Urothelium cell line (cell line): ENCODE results near the gene SUPV3L1.
"Not testable (repeated sequence)": the region's sequence is repeated elsewhere in the genome, so short reads cannot be mapped to it uniquely, and the experiment has no call there.

Experiments used
- DNase-seq: peaks from one replicate; pipeline ENCODE4 v3.0.0; 2011; ENCODE audit warnings: low spot score, mixed read lengths
- FAIRE-seq: peaks from 2 replicates; lab custom pipeline; 2011; peaks lifted over from hg19 to GRCh38; lab: Jason Lieb, UNC

The SUPV3L1 gene

DNA sequence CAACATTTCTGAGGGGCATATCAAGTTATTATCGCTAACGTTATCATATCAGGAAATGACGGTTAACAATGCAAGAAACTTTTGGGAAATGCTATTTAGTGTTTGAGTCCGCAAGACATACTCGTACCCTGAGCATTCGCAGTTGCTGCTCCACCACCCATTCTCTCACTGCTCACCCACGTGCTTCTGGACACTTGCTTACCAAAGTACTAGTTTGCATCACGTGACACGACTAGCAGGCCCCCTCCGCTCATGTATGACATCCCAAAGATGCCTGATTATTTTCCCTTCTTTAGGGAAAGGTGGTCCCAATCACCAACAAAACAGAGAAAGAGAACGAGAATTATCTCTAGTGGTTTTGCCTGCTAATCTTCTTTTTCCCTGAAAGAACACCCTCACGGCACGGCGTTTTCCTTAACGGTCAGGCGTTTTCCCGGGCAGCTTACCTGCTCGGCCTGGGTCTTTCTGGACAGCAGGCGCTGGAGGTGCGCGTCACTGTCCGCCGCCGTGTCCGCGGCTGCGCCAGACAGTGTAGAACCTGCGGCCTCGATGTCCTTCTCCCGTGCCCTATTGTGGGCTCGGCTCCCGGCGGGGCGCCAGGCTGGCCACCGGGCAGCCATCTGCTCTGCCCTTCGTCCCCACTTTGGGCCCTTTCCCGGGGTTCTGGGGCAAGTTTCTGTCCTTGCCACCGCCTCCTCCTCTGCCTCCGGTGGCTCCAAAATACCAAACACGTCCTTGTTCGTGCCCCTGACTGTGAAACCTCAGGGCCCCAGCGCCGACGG, at the start of gene SUPV3L1:
Gene SUPV3L1, plus strand, starts transcription at position 492 of the 782 bp plus-strand sequence. Its CDS starts 58 bp downstream, at position 550.
- FAIRE-seq (peak; percentile 92), DNase-seq (peak; percentile 97)

DNA sequence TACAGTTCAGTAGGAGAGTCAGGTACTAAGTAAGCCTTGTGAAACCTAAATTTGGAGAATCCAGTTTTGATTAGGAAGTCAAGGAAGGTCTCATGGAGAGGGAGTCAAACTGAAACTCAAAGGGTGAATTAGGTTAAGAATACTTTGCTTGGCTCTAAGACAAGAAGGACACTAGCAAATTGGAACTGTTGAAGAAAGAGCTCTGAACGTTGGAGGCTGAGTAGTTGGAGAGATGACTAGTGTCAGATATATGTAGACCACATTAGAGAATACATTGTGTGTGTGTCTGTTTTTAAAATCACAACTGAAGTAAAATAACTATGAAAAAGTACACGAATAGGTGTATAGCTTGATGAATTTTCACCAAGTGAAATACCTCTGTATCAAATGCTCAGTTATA, 49.8 kb upstream of the SUPV3L1 start:
- no peak for DNase-seq

DNA sequence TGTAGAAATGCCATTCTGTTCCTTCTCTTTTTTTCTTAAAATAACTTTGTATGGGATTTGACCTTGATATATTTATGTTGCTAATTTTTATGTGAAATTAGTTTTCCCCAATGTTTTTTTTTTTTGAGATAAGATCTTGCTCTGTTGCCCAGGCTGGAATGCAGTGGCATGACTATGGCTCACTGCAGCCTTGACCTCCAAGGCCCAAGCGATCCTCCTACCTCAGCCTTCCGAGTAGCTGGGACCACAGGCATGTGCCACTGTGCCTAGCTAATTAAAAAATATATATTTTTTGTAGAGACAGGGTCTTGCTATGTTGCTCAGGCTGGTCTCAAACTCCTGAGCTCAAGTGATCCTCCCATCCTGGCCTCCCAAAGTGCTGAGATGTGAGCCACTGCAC, 40.1 kb upstream of the SUPV3L1 start:
- DNase-seq (no peak), FAIRE-seq (no peak)

More for the DNA sequence above, 49.8 kb upstream of the SUPV3L1 start:
- FAIRE-seq: no peak

DNA sequence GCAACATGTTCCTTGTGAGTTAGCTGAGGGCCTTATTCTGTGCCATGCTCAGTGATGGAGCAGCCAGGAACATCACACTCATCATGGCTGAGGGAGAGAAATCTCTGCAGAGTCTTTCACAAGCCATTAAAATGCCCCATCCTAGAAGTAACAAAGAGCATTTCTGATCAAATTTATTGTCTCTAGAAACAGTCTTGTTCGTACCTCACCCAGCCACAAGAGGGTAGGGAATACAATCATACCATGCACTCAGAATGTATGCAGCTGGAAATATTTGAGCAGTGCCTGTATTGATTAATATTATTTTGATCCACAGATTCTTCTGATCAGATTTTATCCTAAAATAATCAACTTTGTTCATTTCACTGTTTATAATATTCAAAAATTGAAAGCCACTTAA, 38.7 kb upstream of the SUPV3L1 start:
- no peak for FAIRE-seq

DNA sequence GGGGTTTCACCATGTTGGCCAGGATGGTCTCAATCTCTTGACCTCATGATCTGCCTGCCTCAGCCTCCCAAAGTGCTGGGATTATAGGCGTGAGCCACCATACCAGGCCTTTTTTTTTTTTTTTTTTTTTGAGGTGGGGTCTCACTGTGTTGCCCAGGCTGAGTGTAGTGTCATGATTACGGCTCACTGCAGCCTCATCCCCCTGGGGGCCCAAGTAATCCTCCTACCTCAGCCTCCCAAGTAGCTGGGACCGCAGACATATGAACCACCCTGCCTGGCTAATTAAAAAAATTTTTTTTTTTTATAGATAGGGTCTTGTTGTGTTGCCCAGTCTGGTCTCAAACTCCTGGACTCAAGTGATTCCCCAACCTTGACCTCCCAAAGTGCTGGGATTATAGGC, 38.0 kb upstream of the SUPV3L1 start:
- not testable (repeated sequence) for DNase-seq, FAIRE-seq

More for the DNA sequence above, 38.7 kb upstream of the SUPV3L1 start:
- no peak for DNase-seq

DNA sequence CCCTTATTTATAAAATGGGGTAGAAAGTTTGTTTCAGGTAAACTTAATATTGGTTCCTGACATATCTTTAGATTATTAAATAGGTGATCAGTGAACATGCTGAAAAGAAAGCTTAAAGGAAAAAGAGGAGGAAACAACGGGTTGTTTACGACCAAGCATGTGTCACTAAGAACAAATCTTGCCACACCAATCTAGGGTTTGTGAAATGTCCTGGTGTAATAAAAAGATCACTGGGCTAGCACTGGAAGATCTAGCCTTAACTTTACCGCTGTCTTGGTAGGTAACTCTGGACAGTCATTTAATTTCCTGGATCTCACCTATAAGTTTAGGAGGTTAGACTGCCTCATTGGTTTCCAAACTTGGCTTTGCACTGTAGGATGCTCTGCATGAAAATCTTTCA, 37.1 kb upstream of the SUPV3L1 start:
- DNase-seq (no peak), FAIRE-seq (no peak)

DNA sequence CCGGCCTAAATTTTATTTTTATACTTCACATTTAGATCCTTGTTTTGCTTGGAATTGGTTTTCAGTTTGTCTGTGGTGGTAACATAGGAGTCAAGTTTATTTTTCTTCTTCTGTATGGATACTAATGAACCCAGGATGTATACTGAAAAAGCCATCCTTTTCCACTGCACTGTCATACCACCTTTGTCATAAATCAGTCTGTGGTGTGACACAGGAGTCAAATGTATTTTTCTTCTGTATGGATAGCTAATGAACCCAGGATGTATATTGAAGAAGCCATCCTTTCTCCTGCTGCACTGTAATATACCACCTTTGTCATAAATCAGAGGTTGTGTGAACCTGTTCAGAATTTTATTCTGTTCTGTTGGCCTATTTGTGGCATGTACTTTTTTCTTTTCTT, 34.7 kb upstream of the SUPV3L1 start:
- no peak for DNase-seq
- peak; percentile 35 for FAIRE-seq

DNA sequence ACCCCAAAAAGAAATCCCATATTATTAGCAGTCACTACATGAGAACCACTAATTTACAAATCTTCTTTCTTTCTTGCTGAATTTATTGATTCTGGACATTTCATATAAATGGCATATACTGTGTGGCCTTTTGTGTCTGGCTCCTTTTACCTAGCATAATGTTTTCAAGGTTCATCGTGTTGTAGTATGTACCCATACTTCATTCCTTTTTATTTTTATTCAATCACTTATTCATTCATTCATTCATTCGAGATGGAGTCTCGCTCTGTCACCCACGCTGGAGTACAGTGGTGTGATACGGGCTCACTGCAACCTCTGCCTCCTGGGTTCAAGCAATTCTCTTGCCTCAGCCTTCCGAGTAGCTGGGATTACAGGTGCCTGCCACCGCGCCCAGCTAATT, 34.2 kb upstream of the SUPV3L1 start:
- no peak for FAIRE-seq
- no peak for DNase-seq

DNA sequence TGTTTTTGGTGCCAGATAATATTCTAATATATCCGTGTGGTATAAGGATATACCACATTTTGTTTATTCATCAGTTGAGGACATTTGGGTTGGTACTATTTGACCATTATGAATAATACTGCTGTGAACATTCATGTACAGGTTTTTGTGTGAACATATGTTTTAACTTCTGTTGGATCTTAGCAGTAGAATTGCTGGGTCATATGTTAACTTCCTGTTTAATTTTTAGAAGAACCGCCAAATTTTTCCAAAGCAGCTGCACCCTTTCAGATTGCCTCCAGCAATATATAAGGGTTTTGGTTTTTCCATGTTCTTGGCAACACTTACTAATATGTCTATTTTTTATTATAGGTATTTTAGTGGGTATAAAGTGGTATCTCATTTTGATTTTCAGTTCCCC, 33.3 kb upstream of the SUPV3L1 start:
- no peak for DNase-seq
- no peak for FAIRE-seq

DNA sequence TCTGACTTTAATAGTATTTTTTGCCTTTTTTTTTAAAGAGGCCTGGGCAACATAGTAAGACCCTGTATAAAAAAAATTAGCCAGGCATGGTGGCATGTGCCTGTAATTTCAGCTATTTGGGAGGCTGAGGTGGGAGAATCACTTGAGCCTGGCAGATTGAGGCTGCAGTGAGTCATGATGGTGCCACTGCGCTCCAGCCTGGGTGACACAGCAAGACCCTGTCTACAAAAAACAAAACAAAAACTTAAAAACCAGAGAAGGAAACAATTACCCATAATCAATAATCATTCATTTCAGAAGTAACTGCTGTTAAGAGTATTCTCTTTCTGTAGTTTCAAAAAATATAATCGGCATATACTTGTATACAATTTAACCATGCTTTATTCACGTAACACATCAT, 28.1 kb upstream of the SUPV3L1 start:
- FAIRE-seq: no peak
- DNase-seq: no peak

DNA sequence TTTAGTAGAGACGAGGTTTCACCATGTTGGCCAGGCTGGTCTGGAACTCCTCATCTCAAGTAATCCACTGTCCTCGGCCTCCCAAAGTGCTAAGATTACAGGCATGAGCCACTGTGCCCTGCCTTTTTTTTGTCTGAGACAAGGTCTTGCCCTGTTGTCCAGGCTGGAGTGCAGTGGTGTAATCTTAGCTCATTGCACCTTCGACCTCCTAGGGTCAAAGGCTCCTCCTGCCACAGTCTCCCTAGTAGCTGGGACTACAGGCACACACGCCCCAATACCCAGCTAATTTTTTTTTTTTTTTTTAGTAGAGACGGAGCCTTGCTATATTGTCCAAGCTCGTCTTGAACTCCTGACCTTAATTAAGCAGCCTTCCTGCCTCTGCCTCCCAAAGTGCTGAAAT, 26.8 kb upstream of the SUPV3L1 start:
- DNase-seq (no peak), FAIRE-seq (no peak)

DNA sequence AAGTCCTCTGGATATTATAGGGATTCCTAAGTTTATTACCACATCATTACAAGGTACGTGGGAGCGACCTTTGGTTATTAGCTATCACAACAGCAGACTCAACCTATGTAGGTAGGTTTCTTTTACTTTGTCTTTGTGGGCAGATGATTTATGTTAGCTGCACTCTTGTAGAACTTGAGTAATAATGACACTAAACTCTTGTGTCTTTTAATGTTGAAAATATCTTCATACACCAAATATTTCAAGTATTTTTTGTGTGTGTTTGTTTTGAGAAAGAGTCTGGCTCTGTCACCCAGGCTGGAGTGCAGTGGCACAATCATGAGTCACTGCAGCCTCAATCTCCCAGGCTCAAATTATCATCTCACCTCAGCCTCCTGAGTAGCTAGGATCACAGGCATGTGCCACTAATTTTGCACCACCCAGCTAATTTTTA, 19.2 kb upstream of the SUPV3L1 start:
- no peak for DNase-seq
- FAIRE-seq: no peak

DNA sequence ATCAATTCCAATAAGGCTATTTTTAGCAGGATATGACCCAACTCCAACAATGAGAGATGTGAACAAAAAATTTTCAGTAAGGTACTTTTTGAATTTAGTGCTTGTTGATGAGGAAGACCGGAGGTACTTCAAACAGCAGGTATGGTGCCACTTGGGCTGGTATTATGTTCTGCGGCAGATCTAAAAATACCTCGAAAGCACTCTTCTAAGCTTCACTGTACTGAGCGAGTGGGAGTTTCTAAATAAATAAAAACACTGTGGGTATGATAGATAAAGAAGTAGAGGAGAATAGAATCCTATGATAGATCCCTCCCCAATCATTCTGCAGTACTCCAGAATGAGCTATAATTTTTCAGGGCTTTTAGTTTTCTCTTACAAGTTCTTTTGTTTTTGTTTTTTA, 11.5 kb upstream of the SUPV3L1 start:
- DNase-seq: no peak
- FAIRE-seq: no peak

DNA sequence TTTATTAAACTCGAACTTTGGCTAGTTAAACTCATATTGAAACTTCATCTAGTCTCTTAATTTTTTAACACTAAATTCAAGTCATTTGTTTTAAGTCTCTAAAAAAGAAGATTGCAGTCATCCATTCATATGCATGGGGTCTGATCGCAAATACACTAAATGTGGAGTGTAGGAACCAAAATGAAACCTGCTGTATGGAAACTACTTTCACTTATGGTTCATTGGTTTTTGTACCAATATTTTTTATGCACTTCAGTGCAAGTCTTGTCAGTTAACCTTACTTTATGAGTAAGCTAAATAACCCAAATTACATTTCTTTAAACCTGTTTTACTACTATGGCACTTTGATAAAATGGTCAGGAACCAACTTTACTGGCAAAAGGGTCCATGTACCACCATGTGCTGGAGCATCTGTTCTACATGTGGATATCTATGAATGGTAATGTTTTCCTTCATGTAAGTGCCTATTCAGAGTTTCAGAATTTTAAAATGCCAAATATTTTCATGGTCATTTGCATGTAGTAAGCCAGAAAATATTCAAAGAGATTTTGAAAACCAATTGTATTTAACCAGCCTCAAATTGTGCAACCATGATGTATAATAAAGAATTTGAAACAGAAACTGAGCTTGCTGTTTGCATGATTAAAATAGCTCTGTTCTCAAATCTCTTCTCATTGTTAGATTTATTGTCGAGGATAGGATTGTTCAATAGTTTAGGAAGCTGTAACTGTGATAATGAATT, 7.6 kb upstream of the SUPV3L1 start:
- no peak for DNase-seq
- no peak for FAIRE-seq

DNA sequence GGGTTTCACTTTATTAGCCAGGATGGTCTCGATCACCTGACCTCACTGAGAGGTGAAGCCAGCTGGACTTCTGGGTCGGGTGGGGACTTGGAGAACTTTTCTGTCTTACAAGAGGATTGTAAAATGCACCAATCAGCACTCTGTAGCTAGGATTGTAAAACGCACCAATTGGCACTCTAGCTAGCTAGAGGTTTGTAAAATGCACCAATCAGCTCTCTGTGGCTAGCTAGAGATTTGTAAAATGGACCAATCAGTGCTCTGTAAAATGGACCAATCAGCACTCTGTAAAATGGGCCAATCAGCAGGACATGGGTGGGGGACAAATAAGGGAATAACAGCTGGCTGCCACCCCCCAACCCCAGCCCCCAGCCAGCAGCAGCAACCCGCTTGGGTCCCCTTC, 4.7 kb upstream of the SUPV3L1 start:
- DNase-seq, FAIRE-seq: not testable (repeated sequence)

DNA sequence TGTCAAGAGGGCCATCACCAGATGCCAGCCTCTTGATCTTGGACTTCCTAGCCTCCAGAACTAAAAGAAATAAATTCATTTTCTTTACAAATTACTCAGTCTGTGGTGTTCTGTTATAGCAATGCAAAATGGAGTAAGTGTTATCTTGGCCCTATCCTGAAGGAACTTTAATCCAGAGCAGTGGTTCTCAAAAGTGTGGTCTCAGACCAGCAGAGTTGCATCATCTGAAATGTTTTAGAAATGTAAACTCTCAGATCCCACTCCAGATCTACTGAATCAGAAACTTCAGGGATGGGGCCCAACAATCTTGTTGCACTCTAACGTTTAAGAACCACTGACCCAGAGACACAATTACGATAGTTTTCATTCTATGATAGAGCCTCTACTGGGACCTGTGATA, 3.2 kb upstream of the SUPV3L1 start:
- no peak for DNase-seq
- FAIRE-seq: no peak

DNA sequence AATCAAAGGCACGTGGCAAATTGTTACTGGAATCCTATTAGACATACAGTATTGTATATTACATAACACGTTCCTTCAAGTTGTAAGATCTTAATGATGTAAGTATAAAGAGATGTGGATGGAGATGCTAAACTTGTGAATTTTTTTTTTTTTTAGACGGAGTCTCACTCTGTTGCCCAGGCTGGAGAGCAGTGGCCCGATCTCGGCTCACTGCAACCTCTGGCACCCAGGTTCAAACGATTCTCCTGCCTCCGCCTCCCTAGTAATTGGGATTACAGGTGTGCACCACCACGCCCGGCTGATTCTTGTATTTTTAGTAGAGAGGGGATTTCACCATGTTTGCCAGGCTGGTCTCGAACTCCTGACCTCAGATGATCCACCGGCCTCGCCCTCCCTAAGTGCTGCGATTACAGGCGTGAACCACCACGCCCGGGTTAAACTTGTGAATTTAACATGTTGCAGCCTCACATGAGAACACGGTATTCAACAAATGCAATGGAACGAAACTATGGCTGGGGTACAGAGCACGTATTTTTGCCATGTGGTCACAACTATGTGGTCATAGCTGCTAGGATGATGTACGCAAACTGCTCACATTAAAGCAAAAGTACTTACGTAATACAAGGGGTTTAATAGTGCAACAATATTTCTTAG, 818 bp upstream of the SUPV3L1 start:
- DNase-seq (no peak), FAIRE-seq (no peak)

DNA sequence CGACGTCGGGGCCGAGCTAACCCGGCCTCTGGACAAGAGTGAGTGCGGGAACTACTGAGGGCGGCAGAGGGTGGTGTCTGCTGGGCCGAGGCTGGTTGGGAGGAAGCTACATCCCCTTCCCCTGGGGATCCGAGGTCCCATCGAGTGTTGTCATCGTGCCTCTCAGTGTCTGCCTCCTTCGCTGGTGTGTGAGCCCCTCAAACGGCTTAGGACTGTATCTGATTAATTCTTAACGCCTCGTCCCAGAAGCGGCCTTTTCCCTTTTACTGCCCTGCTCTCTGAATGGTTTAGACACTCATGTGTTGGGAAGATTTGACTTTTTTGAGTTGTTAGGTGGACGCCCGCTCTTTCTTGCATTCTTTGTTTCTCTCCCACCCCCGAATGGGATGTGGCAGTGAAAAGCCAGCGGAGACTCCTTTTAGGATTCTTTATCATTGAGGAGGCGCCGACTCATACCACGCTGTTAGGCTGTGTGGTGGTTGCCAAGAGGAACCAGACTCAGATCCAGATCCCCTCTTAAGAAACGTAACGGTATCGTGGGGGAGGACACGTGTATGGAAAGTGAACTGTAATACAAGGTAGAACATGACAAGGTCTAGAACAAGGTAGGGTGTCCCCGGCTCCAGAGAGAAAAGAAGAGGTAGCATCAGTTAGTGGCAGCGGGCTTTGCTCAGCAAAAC, 631 bp downstream of the SUPV3L1 start:
- FAIRE-seq: no peak
- DNase-seq: no peak

DNA sequence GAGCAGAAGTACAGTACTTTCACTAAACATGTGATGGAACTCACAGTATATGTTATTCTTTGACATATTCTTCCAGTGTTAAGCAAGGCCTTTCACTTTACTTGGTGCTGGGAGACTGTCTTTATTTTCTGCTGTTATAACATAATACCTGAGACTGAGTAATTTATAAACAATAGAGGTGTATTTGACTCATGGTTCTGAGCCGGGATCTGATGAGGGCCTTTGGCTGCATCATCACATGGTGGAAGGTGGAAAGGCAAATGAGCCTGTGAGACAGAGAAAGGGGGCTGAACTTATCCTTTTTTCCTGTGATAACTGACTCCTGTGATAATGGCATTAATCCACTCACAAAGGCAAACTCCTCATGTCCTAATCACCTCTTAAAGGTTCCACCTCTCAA, 1.4 kb downstream of the SUPV3L1 start:
- FAIRE-seq (no peak), DNase-seq (no peak)

DNA sequence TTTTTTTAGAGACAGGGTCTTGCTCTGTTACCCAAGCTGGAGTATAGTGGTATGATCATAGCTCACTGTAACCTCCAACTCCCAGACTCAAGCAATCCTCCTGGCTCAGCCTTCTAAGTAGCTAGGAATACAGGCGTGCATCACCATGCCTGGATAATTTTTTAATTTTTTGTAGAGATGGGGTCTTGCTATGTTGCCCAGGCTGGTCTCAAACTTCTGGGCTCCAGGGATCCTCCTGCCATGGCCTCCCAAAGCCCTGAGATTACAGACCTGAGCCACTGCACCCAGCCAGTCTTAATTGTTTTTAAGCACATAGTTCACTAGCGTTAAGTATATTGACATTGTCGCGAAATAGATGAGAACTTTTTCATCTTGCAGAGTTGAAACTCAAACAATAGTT, 2.0 kb downstream of the SUPV3L1 start:
- DNase-seq: no peak
- FAIRE-seq: no peak

DNA sequence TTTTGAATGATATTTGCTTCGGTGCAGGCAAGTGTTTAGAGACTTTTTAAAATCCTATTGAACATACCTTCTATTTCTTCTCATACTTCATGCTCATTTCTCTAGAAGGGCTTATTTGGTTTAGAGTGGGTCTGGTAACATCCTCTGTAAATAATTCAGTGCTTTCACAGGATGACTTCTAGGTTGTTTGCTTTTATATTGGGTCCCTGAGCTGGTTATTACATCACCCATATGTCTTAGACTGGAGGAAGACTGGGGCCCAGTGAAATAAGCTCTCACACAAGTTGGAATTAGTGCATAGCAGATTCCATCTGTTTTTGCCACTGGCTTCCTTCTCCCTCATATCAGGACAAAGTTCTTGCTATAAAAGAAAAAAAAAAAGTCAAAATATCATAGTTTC, 6.5 kb downstream of the SUPV3L1 start:
- DNase-seq (no peak), FAIRE-seq (no peak)
